Prostate gland (tissue), 2 donors: ENCODE measurements around the gene ATG4D. TPM values are rescaled to one million over a fixed set of nuclear protein-coding genes. Genes with fewer than 3 reads are reported as not detected.
"Not testable (repeated sequence)": the region's sequence is repeated elsewhere in the genome, so short reads cannot be mapped to it uniquely, and the experiment has no call there.

Source experiments
- DNase-seq: peaks from one replicate; pipeline ENCODE4 v3.0.0-alpha.2; 2019; ENCODE audit warnings: low spot score
- H3K27ac ChIP-seq, 2 donors: fragments of 200-600 bp; sonication (generic); 2 replicates each; pipeline ENCODE4 v1.5.1; 2017 to 2019
- H3K27me3 ChIP-seq: fragments of 200-600 bp; sonication (generic); replicated peaks from 2 replicates; pipeline ENCODE4 v1.5.1; 2019; ENCODE audit not compliant: insufficient read depth
- H3K36me3 ChIP-seq, 2 donors: fragments of 200-600 bp; sonication (generic); 1 replicate in 1 of 2; 2 replicates in 1 of 2; pipeline versions ENCODE4 v1.5.1 to v1.8.1; 2017 to 2019
- H3K4me1 ChIP-seq: fragments of 200-600 bp; sonication (generic); replicated peaks from 2 replicates; pipeline ENCODE4 v1.5.1; 2019
- H3K4me3 ChIP-seq, 2 donors: fragments of 200-600 bp; sonication (generic); 2 replicates each; pipeline ENCODE4 v1.5.1; 2017 to 2019
- H3K9me3 ChIP-seq: fragments of 200-600 bp; sonication (generic); 2 replicates; pipeline ENCODE4 v1.5.1; 2017
- CTCF ChIP-seq, 4 experiments: fragments of 200-600 bp in 2 of 4; fragments of 450-650 bp in 2 of 4; sonication (generic) in 2 of 4; IDR thresholded peaks; 1 replicate in 3 of 4; 2 replicates in 1 of 4; pipeline ENCODE4 v1.5.1; 2016 to 2019; ENCODE audit warnings: antibody characterized with exemption in 4 of 4, mild to moderate bottlenecking in 2 of 4, moderate library complexity in 2 of 4
- POLR2A ChIP-seq: fragments of 450-650 bp; IDR thresholded peaks from one replicate; pipeline ENCODE4 v1.6.1; 2016; ENCODE audit warnings: antibody characterized with exemption, mild to moderate bottlenecking
- POLR2AphosphoS5 ChIP-seq: sonication (generic); formaldehyde crosslinking; IDR thresholded peaks from one replicate; pipeline ENCODE4 v1.6.1; 2017; ENCODE audit warnings: antibody characterized with exemption
- WGBS: methylation state at CpG from one replicate; pipeline ENCODE4 v1.1.5; 2018; 5-methylcytosine and 5-hydroxymethylcytosine counted together
- intact Hi-C: fragments of 100-400 bp; cut with DNase I; formaldehyde crosslinking; loops from one replicate; pipeline ENCODE4 v1.14.2; 2022
- total RNA-seq, 2 donors: library from RNA; depleted of rRNA; stranded (reverse); fragments of >200 nt; gene quantifications; one replicate each; pipeline ENCODE4 v1.1.0, GENCODE V29; 2016

The ATG4D gene
- total RNA-seq, 2 donors from 2014 or later = 36.3 to 57.9 TPM

GRCh38 chr19:10523135-10523636, 20.5 kb upstream of the ATG4D start:
- Histone ChIP-seq H3K4me1 (no peaks in the 10 kb centered on the region), H3K36me3 (no peaks in the 10 kb centered on the region), H3K27ac (no peak overlapping the region), H3K27me3 (no peaks in the 10 kb centered on the region), H3K9me3 (no peaks in the 10 kb centered on the region), H3K4me3 (no peak overlapping the region)
- intact Hi-C loops = no loop called here
- no peak for DNase-seq
- 57% methylated on average over 3 of the region's 3 CpGs for WGBS
- no peak for TF ChIP-seq POLR2A
- no peak for TF ChIP-seq POLR2AphosphoS5
- no peak for TF ChIP-seq CTCF (IDR thresholded peaks at IDR 0.05)

DNA sequence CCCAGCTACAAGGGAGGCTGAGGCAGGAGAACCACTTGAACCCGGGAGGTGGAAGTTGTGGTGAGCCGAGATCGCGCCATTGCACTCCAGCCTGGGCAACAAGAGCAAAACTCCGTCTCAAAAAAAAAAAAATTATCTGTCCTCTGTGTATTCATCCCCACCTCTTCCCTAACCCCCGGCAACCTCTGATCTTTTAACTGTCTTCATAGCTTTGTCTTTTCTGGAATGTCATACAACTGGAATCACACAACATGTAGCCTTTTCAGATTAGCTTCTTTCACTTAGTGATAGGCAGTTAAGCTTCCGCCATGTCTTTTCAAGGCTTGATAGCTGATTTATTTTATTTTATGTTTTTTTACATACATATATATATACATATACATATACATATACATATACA, 18.1 kb upstream of the ATG4D start:
- Histone ChIP-seq H3K36me3 (no peaks in the 10 kb centered on the region), H3K27ac (no peak overlapping the region), H3K27me3 (no peaks in the 10 kb centered on the region), H3K9me3 (no peaks in the 10 kb centered on the region), H3K4me3 (no peak overlapping the region), H3K4me1 (no peaks in the 10 kb centered on the region)
- 85% methylated on average over 7 of the region's 7 CpGs for WGBS
- no peak for DNase-seq
- no peak for TF ChIP-seq POLR2A
- no peak for TF ChIP-seq CTCF (IDR thresholded peaks at IDR 0.05)
- no peak for TF ChIP-seq POLR2AphosphoS5
- intact Hi-C loops = no loop called here

DNA sequence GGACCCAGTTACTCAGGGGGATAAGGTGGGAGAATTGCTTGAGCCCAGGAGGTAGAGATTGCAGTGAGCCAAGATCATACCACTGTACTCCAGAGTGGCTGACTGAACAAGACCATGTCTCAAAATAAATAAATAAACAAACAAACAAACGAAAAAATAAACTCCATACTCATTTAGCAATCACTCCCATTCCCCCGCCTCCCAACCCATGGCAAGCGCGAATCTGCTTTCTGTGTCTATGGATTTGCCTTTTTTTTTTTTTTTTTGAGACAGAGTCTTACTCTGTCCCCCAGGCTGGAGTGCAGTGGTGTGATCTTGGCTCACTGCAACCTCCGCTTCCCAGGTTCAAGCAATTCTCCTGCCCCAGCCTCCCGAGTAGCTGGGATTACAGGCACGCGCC, 16.8 kb upstream of the ATG4D start:
- H3K36me3 ChIP-seq, H3K27me3 ChIP-seq, H3K4me1 ChIP-seq, H3K27ac ChIP-seq, H3K9me3 ChIP-seq, intact Hi-C loops, H3K4me3 ChIP-seq, DNase-seq: not testable (repeated sequence)
- 89% methylated on average over 8 of the region's 8 CpGs for WGBS

DNA sequence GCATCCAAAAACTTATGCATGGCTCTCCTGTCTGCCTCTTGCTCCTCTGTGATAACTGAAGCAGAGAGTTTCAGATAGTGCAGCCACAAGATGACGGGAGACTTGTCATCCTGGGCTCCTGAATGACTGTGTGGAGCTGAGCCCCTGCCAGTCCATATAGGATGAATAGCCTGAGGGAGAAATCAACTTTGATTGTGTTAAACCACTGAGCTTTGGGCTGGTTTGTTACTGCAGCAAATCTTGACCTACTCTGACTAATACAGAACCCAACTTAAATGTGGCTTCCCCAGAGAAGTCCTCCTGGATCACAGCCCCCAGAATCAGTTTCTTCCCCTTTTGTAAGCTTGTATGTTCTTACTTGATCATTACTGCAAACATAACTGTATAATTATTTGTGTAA, 11.2 kb upstream of the ATG4D start:
- DNase-seq = no peak
- Histone ChIP-seq H3K27me3 (no peaks in the 10 kb centered on the region), H3K4me3 (no peak overlapping the region), H3K36me3 (no peaks in the 10 kb centered on the region), H3K27ac (no peak overlapping the region), H3K9me3 (no peaks in the 10 kb centered on the region), H3K4me1 (no peaks in the 10 kb centered on the region)
- TF ChIP-seq CTCF (IDR thresholded peaks at IDR 0.05) = no peak
- TF ChIP-seq POLR2A = no peak
- no peak for TF ChIP-seq POLR2AphosphoS5
- WGBS = 88% methylated on average over 1 of the region's 1 CpG
- intact Hi-C loops = no loop called here

DNA sequence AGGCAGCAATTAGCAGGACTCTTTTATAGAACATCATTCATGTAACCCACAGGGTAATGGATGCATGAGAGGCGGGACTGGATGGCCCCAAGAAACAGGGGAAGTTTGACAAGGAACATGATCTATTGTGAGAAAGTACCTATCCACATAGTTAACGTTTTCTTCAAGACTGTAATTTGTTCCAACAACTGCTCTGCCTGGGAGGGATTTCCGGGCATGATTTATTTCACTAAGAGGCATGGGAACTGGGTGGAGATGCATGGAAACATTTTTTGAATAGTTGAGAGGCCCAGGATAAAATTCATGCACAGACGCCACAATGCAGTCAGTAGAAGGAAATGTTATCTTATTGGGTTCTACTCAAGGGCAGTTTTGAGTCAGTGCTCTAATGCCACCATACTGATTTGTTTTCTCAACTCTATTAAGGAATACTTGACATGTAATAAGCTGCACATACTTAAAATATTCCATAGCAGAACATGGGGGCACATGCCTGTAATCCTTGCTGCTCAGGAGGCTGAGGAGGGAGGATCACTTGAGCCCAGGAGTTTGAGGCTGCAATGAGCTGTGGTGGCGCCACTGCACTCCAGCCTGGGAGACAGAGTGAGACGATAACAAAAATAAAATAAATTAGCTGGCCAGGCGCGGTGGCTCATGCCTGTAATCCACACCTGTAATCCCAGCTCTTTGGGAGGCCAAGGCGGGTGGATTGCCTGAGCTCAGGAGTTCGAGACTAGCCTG, 9.9 kb upstream of the ATG4D start:
- Histone ChIP-seq H3K27me3 (no peaks in the 10 kb centered on the region), H3K4me3 (no peak overlapping the region), H3K27ac (peak overlapping the region in 1 of 2 donors; percentile 14), H3K36me3 (no peaks in the 10 kb centered on the region), H3K9me3 (no peaks in the 10 kb centered on the region), H3K4me1 (no peaks in the 10 kb centered on the region)
- 63% methylated on average over 10 of the region's 10 CpGs for WGBS
- intact Hi-C loops = no loop called here
- no peak for DNase-seq
- TF ChIP-seq POLR2A = no peak
- peak; percentile 61 for TF ChIP-seq POLR2AphosphoS5
- no peak for TF ChIP-seq CTCF (IDR thresholded peaks at IDR 0.05)
